BJ (cell line): ENCODE measurements around the gene PHF11. TPM values are rescaled to one million over a fixed set of nuclear protein-coding genes. Genes with fewer than 3 reads are reported as not detected.

Experiments used
- CTCF ChIA-PET: fragments of 350-600 bp; formaldehyde crosslinking; extraction: SDS; loops from one replicate; lab custom pipeline; 2021; ENCODE audit warnings: antibody characterized with exemption, inconsistent platforms; lab: Yijun Ruan, JAX
- POLR2A ChIA-PET: fragments of 300-600 bp; sonication (Branson Sonifier 250); formaldehyde crosslinking; extraction: SDS; loops from one replicate; lab custom pipeline; 2021; ENCODE audit warnings: antibody characterized with exemption; lab: Charles Lee
- DNase-seq: peaks from one replicate; pipeline ENCODE4 v3.0.0-alpha.2; 2011; ENCODE audit warnings: low read depth
- H3K27me3 ChIP-seq: 2 replicates; pipeline ENCODE4 v1.6.0; 2011; ENCODE audit warnings: low read length; ENCODE audit not compliant: control insufficient read depth, insufficient read depth
- H3K36me3 ChIP-seq: 2 replicates; pipeline ENCODE4 v1.5.1; 2011; ENCODE audit warnings: low read length; ENCODE audit not compliant: control insufficient read depth, insufficient read depth
- H3K4me3 ChIP-seq: 2 replicates; pipeline ENCODE4 v1.5.1; 2011; ENCODE audit warnings: low read depth, mild to moderate bottlenecking, control low read depth, low read length
- CTCF ChIP-seq: IDR thresholded peaks from 2 replicates; pipeline ENCODE4 v1.5.1; 2011; ENCODE audit warnings: low read depth, mild to moderate bottlenecking, control low read depth, inconsistent platforms, low read length, moderate library complexity; ENCODE audit not compliant: insufficient read depth
- polyA plus RNA-seq: library from polyadenylated mRNA; depleted of rRNA; stranded (reverse); fragments of >200 nt; gene quantifications from 2 replicates; pipeline ENCODE4 v1.2.3, GENCODE V29; 2011

Gene PHF11
- polyA plus RNA-seq, 1 experiment = 18.7 TPM

- ChIA-PET CTCF (interaction anchor here (1.8 kb wide), 1 partner anchor 9 kb away, joined by 4 read pairs; no protein-coding TSS in a partner anchor), POLR2A (no interaction called here)
These were observed 55.3 kb downstream of the PHF11 start for GRCh38 chr13:49550942-49551644.

DNA sequence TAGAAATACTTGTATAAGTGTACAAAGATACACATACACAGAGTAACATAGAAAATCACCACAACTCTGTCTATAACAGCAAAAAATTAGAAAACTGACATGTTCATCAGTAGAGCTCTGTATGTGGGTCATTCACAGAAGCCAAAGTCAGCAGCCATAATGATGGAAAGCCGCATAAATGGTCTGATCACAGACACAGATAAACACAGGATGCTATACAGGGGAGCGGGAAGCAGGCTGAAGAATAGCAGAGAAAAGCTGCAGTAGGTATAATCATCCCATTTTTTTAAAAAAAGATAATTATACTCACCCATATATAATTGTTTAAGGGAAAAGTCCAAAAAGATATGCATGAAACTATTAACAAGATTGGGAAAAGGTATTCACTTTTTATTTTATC is 58.1 kb downstream of the PHF11 start:
- no peak overlapping the region for H3K4me3 ChIP-seq
- H3K27me3 ChIP-seq = no peaks in the 10 kb centered on the region
- no peak for DNase-seq
- TF ChIP-seq CTCF = no peak
- CTCF ChIA-PET = no interaction called here
- peaks cover 2% of the 10 kb centered on the region for H3K36me3 ChIP-seq
- POLR2A ChIA-PET = no interaction called here

More at GRCh38 chr13:49550942-49551644, 55.3 kb downstream of the PHF11 start:
- H3K27me3 ChIP-seq = no peaks in the 10 kb centered on the region
- TF ChIP-seq CTCF = no peak
- no peaks in the 10 kb centered on the region; the same call in none of the 2 replicates for H3K36me3 ChIP-seq
- H3K4me3 ChIP-seq = no peak overlapping the region
- no peak for DNase-seq

DNA sequence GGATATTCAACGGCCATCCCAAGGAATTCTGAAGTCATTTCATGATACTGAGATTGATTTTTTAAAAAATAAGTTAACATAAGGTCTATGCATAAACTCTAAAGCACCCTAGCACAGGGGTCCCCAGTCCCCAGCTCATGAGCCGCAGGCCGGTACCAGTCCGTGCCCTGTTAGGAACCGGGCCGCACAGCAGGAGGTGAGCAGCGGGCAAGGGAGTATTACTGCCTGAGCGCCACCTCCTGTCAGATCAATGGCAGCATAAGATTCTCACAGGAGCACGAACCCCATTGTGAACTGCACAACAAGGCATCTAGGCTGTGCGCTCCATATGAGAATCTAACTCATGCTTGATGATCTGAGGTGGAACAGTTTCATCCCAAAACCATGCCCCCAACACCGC is 58.6 kb downstream of the PHF11 start:
- Histone ChIP-seq H3K36me3 (peaks cover 2% of the 10 kb centered on the region), H3K4me3 (no peak overlapping the region), H3K27me3 (no peaks in the 10 kb centered on the region)
- CTCF ChIA-PET = no interaction called here
- POLR2A ChIA-PET = no interaction called here
- DNase-seq = no peak
- no peak for TF ChIP-seq CTCF

DNA sequence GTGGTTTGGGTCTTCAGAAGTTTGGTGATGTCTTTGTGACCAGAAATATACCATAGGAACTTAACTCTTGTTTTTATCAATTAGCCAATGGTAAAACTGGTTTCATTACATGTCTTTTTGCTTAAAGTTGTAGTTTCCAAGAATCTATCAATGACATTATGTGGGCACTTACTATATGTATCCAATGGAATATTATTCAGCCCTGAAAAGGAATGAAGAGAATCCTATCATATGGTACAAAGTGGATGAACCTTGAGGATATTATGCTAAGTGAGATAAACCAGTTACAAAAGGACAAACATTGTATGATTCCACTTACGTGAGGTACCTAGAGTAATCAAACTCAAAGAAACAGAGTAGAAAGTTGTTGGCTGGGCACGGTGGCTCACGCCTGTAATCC is 63.3 kb downstream of the PHF11 start:
- no peak for DNase-seq
- TF ChIP-seq CTCF = no peak
- ChIA-PET CTCF (no interaction called here), POLR2A (no interaction called here)
- no peaks in the 10 kb centered on the region for H3K27me3 ChIP-seq
- H3K36me3 ChIP-seq = peaks cover 2% of the 10 kb centered on the region; the same call in 1 of the 2 replicates
- H3K4me3 ChIP-seq = no peak overlapping the region

DNA sequence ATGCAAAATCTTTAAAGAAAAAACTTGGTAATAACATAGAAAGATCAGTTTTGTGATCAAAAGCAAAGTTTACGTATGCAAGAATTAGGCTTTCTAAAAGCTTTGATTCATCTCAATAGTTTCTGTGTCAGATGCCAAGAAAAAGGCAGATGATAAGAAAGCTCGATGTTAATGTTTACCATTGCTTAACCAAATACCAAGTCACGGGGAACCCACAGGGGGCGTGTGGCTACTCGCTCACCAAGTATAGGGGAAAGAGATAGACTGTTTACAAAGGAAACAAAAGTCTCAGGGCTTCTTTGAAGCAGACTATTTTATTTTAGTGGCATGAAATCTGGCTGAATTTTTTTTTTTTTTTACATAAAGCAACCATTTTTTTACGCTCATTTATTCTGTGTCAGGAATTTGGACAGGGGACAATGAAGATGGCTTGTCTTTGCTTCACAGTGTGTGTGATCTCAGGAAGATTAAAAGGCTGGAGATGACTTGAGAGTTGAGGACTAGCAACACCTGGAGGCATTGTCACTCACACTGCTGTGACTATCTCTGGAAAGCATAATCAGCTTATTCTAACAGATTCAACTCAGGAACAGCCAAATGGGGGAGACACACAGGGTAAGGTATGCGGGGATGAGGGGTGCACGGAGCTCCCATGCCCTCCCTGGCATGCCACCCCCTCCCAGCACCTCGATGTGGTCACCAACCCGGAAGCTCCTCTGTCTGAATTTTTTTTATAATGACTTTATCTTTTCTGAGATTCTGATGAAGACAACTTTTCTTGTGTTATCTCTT is 64.7 kb downstream of the PHF11 start:
- no peak for DNase-seq
- Histone ChIP-seq H3K27me3 (no peaks in the 10 kb centered on the region), H3K36me3 (0 out of 2 replicates have a peak, but pooled peaks cover 2% of the 10 kb centered on the region), H3K4me3 (no peak overlapping the region)
- ChIA-PET CTCF (interaction anchor here (0.7 to 1.4 kb wide), 3 partner anchors 9 to 806 kb away, joined by 3 to 6 read pairs (median 4); no protein-coding TSS in a partner anchor), POLR2A (no interaction called here)
- TF ChIP-seq CTCF = 0 out of 2 replicates have a peak, but pooled peaks have one; percentile 10
